ENCODE data around the gene PIGC.

DNA sequence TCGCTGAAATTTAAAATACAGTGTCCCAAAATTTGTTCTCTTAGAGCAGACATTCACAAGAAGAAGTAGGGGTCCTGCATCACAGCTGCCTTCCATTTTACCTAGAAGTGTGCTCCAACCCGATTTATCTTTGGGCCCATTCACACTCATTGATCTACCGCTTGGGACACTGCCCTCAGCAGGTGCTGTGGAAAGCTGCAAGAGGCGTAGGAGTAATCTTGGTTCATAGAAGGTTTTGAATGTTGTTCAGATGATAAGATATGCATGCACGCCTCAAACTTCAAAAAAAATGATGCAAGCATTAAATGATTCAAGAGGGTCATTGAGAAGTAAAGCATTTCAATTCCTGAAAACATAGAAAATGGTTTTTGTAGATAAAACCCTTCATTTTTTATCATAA is 42.0 kb downstream of the PIGC start:
- no peak for TF ChIP-seq EZH2 (IDR thresholded peaks at IDR 0.05; ENCODE audit: borderline replicate concordance, low read length)
- TF ChIP-seq, protein P1, sequence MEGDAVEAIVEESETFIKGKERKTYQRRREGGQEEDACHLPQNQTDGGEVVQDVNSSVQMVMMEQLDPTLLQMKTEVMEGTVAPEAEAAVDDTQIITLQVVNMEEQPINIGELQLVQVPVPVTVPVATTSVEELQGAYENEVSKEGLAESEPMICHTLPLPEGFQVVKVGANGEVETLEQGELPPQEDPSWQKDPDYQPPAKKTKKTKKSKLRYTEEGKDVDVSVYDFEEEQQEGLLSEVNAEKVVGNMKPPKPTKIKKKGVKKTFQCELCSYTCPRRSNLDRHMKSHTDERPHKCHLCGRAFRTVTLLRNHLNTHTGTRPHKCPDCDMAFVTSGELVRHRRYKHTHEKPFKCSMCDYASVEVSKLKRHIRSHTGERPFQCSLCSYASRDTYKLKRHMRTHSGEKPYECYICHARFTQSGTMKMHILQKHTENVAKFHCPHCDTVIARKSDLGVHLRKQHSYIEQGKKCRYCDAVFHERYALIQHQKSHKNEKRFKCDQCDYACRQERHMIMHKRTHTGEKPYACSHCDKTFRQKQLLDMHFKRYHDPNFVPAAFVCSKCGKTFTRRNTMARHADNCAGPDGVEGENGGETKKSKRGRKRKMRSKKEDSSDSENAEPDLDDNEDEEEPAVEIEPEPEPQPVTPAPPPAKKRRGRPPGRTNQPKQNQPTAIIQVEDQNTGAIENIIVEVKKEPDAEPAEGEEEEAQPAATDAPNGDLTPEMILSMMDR (conservative IDR thresholded peaks at IDR 0.05 in 1 of 2, IDR thresholded peaks at IDR 0.05 in 1 of 2; ENCODE audit: extremely low read depth in 1 of 2, insufficient read depth in 1 of 2, low read depth in 1 of 2, low read length in 2 of 2), result peak; percentile 2 to 5

Measured in mammary epithelial cell (primary cell).